ENCODE data around the gene PCK2.
"Not testable (repeated sequence)": the region's sequence is repeated elsewhere in the genome, so short reads cannot be mapped to it uniquely, and the experiment has no call there.

- TF ChIP-seq SUZ12 (IDR thresholded peaks at IDR 0.05; ENCODE audit: extremely low read depth, insufficient read depth, insufficient read length); YY1 (IDR thresholded peaks at IDR 0.05; ENCODE audit: insufficient read depth, insufficient read length): not testable (repeated sequence)
Measured at GRCh38 chr14:24050753-24051152, 43.4 kb upstream of the PCK2 start.

All from NT2/D1 (cell line).